ENCODE measurements around the gene TNS3. TPM values are rescaled to one million over a fixed set of nuclear protein-coding genes. Genes with fewer than 3 reads are reported as not detected.
A peak's percentile ranks its signal among the peaks of the same experiment; 100 is the strongest.

TNS3 gene
- total and polyA plus RNA-seq, 9 of the 15 experiments (the other 6 are each of a cell fraction or from before 2014, with no cell fraction given) = 0.20 TPM; not detected in 8

DNA sequence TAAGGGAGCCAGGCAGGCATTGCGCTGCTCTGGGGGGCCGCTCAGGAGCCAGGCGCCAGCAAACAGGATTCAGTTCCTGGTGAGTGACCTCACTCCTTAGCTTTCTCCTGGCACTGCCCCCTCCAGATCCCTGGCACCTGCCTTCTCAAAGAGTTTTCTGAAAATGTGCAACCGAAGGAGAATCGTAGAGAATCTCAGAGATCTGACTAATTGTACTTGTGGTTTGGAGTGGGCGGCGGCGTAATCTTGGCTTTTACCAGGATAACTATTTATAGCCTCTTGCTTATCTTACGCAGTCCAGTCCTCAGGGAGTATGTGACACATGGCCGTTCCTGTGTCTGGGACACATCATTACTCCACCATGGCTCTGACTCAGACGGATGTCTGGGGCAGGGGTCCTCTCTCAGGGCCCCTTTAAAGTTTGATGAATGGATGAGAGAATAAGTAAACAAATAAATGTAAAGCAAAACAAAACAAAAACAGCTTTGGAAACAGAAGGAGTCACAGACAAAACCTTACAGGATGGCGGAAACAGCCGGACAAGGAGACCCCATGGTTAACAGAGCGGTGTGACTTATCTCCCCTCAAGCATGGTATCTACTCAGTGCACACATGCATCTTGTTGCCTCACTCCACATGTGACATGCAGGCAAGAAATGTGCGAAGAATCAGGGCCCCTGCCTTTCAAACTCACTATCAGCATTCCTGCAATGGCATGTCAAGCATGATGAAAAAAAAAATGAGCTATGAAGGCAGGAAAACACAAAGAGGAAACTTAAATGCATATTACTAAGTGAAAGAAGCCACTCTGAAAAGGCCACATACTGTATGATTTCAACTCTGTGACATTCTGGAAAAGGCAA is 99.7 kb downstream of the TNS3 start (continued):
- TF ChIP-seq, protein P1, sequence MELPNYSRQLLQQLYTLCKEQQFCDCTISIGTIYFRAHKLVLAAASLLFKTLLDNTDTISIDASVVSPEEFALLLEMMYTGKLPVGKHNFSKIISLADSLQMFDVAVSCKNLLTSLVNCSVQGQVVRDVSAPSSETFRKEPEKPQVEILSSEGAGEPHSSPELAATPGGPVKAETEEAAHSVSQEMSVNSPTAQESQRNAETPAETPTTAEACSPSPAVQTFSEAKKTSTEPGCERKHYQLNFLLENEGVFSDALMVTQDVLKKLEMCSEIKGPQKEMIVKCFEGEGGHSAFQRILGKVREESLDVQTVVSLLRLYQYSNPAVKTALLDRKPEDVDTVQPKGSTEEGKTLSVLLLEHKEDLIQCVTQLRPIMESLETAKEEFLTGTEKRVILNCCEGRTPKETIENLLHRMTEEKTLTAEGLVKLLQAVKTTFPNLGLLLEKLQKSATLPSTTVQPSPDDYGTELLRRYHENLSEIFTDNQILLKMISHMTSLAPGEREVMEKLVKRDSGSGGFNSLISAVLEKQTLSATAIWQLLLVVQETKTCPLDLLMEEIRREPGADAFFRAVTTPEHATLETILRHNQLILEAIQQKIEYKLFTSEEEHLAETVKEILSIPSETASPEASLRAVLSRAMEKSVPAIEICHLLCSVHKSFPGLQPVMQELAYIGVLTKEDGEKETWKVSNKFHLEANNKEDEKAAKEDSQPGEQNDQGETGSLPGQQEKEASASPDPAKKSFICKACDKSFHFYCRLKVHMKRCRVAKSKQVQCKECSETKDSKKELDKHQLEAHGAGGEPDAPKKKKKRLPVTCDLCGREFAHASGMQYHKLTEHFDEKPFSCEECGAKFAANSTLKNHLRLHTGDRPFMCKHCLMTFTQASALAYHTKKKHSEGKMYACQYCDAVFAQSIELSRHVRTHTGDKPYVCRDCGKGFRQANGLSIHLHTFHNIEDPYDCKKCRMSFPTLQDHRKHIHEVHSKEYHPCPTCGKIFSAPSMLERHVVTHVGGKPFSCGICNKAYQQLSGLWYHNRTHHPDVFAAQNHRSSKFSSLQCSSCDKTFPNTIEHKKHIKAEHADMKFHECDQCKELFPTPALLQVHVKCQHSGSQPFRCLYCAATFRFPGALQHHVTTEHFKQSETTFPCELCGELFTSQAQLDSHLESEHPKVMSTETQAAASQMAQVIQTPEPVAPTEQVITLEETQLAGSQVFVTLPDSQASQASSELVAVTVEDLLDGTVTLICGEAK (IDR thresholded peaks at IDR 0.05) = no peak
- TF ChIP-seq, protein P1 (CRISPR knock-in tag; IDR thresholded peaks at IDR 0.05) = no peak
- TF ChIP-seq HCFC1 (IDR thresholded peaks at IDR 0.05; ENCODE audit: low read depth, low read length) = no peak
- peak; percentile 76 for TF ChIP-seq SMARCE1 (IDR thresholded peaks at IDR 0.05)
- peak; percentile 98 for TF ChIP-seq MEF2A (IDR thresholded peaks at IDR 0.05; ENCODE audit: control insufficient read depth, low read depth, low read length)
- no peak for TF ChIP-seq U2AF2 (optimal IDR thresholded peaks at IDR 0.05; ENCODE audit: low read depth, low read length)
- TF ChIP-seq SMARCA4 (IDR thresholded peaks at IDR 0.05) = peak; percentile 83
- no peak for TF ChIP-seq POLR2A (conservative IDR thresholded peaks at IDR 0.05)
- peak; percentile 44; the same call in 1 of the 2 replicates for TF ChIP-seq CREB3L1 (IDR thresholded peaks at IDR 0.05; ENCODE audit: borderline replicate concordance, low read depth)
- TF ChIP-seq GABPB2 (CRISPR knock-in tag; conservative IDR thresholded peaks at IDR 0.05) = no peak
- TF ChIP-seq DPF2 (IDR thresholded peaks at IDR 0.05) = peak; percentile 84
- TF ChIP-seq ZNF165 (CRISPR knock-in tag; IDR thresholded peaks at IDR 0.05; ENCODE audit: borderline replicate concordance) = no peak
- TF ChIP-seq C11orf30 (IDR thresholded peaks at IDR 0.05; ENCODE audit: low read depth) = no peak; the same call in 1 of the 2 replicates
- TF ChIP-seq, protein P2, sequence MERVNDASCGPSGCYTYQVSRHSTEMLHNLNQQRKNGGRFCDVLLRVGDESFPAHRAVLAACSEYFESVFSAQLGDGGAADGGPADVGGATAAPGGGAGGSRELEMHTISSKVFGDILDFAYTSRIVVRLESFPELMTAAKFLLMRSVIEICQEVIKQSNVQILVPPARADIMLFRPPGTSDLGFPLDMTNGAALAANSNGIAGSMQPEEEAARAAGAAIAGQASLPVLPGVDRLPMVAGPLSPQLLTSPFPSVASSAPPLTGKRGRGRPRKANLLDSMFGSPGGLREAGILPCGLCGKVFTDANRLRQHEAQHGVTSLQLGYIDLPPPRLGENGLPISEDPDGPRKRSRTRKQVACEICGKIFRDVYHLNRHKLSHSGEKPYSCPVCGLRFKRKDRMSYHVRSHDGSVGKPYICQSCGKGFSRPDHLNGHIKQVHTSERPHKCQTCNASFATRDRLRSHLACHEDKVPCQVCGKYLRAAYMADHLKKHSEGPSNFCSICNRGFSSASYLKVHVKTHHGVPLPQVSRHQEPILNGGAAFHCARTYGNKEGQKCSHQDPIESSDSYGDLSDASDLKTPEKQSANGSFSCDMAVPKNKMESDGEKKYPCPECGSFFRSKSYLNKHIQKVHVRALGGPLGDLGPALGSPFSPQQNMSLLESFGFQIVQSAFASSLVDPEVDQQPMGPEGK (CRISPR knock-in tag; IDR thresholded peaks at IDR 0.05; ENCODE audit: borderline replicate concordance) = no peak
- TF ChIP-seq L3MBTL2 (IDR thresholded peaks at IDR 0.05) = peak; percentile 86
- TF ChIP-seq HES1 (IDR thresholded peaks at IDR 0.05; ENCODE audit: low read depth) = peak; percentile 73
